Nephron (organoid): ENCODE measurements around the gene MYBPH.
A peak's percentile ranks its signal among the peaks of the same experiment; 100 is the strongest.

Source experiments
- H3K27ac Mint-ChIP-seq, 3 experiments: 2 replicates each; pipeline ENCODE4 v1.8.0; 2020; ENCODE audit warnings: mixed read lengths in 3 of 3, mild to moderate bottlenecking in 2 of 3, moderate library complexity in 1 of 3
- H3K27me3 Mint-ChIP-seq: 2 replicates; pipeline ENCODE4 v1.8.0; 2021; ENCODE audit warnings: low read depth, mild to moderate bottlenecking, moderate library complexity, mixed read lengths
- H3K36me3 Mint-ChIP-seq: 2 replicates; pipeline ENCODE4 v1.8.0; 2020; ENCODE audit warnings: low read depth, mixed read lengths
- H3K4me1 Mint-ChIP-seq: 2 replicates; pipeline ENCODE4 v1.8.0; 2020; ENCODE audit warnings: mixed read lengths
- H3K4me3 Mint-ChIP-seq, 3 experiments: 2 replicates each; pipeline ENCODE4 v1.8.0; 2020; ENCODE audit warnings: mild to moderate bottlenecking in 3 of 3, mixed read lengths in 3 of 3, moderate library complexity in 2 of 3
- H3K9me3 Mint-ChIP-seq: 2 replicates; pipeline ENCODE4 v1.8.0; 2020; ENCODE audit warnings: mixed read lengths
- TF ChIP-seq, protein P1 (sequence below), 3 experiments: fragments of 200-600 bp; sonication (generic); IDR thresholded peaks; one replicate each; pipeline ENCODE4 v1.5.0; 2021; ENCODE audit warnings: antibody characterized with exemption in 3 of 3; ENCODE audit not compliant: unreplicated experiment in 3 of 3

Gene MYBPH

DNA sequence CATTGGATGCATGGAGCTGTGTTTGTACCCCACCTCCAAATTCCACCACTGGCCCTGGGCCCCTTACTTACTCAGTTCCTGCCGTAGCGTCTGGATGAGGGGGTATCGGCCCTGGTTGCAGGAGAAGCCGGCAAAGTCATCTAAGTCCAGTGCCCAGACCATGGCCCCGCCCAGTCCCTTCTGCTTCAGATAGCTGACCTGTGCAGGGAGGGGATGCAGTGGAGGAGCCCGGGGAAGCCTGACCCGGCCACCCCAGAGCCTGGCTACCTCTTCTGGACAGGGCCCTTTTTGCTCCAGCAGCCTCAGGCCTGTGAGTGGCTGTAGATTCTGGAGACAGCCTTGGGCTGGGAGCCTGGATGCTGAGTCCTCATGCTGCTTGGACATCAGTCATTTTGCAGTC, 42.0 kb upstream of the MYBPH start:
- no peaks in the 10 kb centered on the region for H3K9me3 Mint-ChIP-seq
- TF ChIP-seq, protein P1, sequence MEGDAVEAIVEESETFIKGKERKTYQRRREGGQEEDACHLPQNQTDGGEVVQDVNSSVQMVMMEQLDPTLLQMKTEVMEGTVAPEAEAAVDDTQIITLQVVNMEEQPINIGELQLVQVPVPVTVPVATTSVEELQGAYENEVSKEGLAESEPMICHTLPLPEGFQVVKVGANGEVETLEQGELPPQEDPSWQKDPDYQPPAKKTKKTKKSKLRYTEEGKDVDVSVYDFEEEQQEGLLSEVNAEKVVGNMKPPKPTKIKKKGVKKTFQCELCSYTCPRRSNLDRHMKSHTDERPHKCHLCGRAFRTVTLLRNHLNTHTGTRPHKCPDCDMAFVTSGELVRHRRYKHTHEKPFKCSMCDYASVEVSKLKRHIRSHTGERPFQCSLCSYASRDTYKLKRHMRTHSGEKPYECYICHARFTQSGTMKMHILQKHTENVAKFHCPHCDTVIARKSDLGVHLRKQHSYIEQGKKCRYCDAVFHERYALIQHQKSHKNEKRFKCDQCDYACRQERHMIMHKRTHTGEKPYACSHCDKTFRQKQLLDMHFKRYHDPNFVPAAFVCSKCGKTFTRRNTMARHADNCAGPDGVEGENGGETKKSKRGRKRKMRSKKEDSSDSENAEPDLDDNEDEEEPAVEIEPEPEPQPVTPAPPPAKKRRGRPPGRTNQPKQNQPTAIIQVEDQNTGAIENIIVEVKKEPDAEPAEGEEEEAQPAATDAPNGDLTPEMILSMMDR (IDR thresholded peaks at IDR 0.05; ENCODE audit: unreplicated experiment in 3 of 3) = no peak
- no peak overlapping the region for H3K27ac Mint-ChIP-seq
- peaks cover 25% of the 10 kb centered on the region for H3K4me1 Mint-ChIP-seq
- H3K36me3 Mint-ChIP-seq = no peaks in the 10 kb centered on the region
- H3K27me3 Mint-ChIP-seq = peaks cover 50% of the 10 kb centered on the region
- no peak overlapping the region for H3K4me3 Mint-ChIP-seq

DNA sequence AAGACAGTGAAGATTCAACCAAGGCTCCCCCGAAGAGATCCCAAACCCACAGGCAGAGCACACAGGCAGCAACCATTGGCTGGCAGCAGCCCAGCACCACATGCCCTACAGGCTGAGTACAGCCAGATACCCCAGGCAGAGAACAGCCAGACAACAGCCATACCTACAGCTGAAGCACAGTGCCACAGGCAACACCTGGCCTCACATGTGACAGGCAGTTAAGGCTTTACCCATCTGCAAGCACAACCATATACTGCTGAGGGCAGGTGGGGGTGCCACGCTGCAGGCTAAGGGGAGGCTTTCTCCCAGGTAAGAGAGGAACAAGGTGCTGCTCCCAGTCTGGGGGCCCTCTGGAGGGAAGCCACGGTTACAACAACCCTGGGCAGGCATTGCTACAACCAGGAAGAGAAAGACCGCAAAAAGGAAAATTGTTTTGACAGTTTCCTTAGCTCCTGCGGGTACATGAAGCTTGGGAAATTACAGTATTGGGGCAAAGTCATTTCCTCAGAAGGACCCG, 41.6 kb upstream of the MYBPH start:
- Mint-ChIP-seq H3K36me3 (no peaks in the 10 kb centered on the region), H3K4me3 (no peak overlapping the region), H3K27me3 (peaks cover 50% of the 10 kb centered on the region), H3K9me3 (no peaks in the 10 kb centered on the region), H3K4me1 (peaks cover 25% of the 10 kb centered on the region), H3K27ac (no peak overlapping the region)
- TF ChIP-seq, protein P1 (IDR thresholded peaks at IDR 0.05; ENCODE audit: unreplicated experiment in 3 of 3) = peak in 1 of 3 experiments; percentile 21

DNA sequence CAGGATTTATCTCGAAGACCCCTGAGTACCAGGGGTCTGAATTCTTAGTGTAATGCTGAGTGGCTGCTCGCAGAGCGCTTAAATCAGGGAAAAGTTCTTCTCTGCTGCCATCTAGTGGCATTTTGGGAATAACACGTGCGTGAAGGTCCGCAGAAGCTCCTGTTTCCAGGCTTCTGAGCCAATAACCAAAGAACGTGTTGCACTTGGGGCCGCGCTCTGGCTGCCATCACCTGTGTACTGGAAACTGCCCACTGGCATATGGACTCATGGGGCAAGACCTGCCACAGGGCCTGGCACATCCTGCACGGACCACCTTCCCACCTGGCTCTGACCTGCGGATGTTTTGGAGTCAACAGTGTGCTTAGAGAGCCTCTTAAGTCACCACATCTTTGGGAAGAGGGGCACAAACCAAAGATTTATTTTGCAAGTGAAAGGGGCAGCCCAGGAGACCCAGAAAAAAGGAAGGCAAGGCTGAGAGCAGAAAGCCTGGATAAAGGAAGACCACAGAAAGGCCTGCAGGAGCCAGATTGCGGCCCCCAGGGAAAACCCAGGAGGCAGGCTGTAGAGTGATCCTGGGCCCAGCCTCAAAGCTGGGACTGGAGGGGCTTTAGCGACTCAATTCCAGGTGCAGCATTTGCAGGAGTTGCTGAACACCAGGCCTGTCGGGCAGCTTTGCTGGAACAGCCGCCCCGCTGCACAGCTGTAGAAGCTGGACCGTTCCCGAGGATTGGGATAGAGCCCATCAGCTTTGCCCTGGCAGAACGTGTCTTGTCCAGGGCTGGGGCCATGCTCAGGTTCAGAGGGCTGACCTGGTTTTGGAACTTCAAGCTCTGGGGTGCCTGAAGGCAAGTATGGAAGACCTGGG, 40.9 kb upstream of the MYBPH start:
- no peak overlapping the region for H3K4me3 Mint-ChIP-seq
- peaks cover 29% of the 10 kb centered on the region for H3K4me1 Mint-ChIP-seq
- no peak overlapping the region for H3K27ac Mint-ChIP-seq
- TF ChIP-seq, protein P1 (IDR thresholded peaks at IDR 0.05; ENCODE audit: unreplicated experiment in 3 of 3) = peak; percentile 78 to 88 (median 84)
- H3K9me3 Mint-ChIP-seq = no peaks in the 10 kb centered on the region
- no peaks in the 10 kb centered on the region for H3K36me3 Mint-ChIP-seq
- peaks cover 57% of the 10 kb centered on the region for H3K27me3 Mint-ChIP-seq

DNA sequence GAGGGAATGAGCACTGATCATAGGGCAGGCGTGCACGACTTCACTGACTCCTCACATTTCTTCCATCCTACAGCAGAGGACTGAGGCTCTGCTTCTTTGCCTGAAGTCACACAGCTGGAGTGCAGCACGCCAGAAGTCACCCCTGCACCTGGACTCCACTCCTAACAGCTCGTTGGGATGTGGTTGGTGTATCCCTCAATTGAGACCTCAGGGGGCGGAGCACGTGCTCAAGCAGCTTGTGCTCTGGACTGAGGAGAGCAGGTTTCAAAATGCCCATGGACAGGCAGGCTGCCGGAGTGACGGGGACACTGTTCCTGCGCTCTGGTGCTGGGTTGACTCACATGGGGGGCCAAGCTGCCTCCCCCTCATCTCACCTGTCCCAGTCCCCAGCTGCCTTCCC, 39.9 kb upstream of the MYBPH start:
- TF ChIP-seq, protein P1 (IDR thresholded peaks at IDR 0.05; ENCODE audit: unreplicated experiment in 3 of 3) = no peak
- Mint-ChIP-seq H3K4me3 (no peak overlapping the region), H3K9me3 (no peaks in the 10 kb centered on the region), H3K4me1 (peaks cover 29% of the 10 kb centered on the region), H3K36me3 (no peaks in the 10 kb centered on the region), H3K27me3 (peaks cover 52% of the 10 kb centered on the region), H3K27ac (peak overlapping the region in 1 of 3 experiments; percentile 8)

DNA sequence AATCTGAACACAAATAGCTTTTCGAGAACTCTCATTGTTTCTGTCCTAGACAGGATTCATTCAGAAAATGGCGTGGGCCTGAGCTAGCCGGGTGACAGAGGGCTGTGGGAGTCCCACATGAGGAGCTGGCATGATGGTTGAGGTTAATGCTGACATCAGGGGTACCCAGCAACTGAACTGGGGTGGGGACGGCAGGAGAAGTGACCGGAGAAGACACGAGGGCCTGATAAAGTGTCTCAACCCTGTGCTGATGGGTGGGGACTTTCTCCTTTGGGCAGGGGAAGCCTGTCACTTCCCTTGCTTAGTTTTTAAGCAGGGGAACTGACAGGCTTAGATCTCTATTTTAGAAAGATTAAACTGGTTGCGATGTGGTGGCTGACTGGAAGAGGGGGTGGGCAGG, 39.2 kb upstream of the MYBPH start:
- Mint-ChIP-seq H3K36me3 (no peaks in the 10 kb centered on the region), H3K9me3 (no peaks in the 10 kb centered on the region), H3K27ac (peak overlapping the region in 2 of 3 experiments; percentile 8 to 29), H3K27me3 (peaks cover 54% of the 10 kb centered on the region), H3K4me3 (peak overlapping the region in 1 of 3 experiments; percentile 19), H3K4me1 (peaks cover 29% of the 10 kb centered on the region)
- TF ChIP-seq, protein P1 (IDR thresholded peaks at IDR 0.05; ENCODE audit: unreplicated experiment in 3 of 3) = no peak
